Measurements from ENCODE around the gene TFEB. TPM values are rescaled to one million over a fixed set of nuclear protein-coding genes. Genes with fewer than 3 reads are reported as not detected.
A peak's percentile ranks its signal among the peaks of the same experiment; 100 is the strongest.

The TFEB gene
- total and polyA plus RNA-seq, 10 of the 15 experiments (the other 5 are each of a cell fraction or from before 2014, with no cell fraction given) = 0.84 to 108 (median 60.8) TPM

DNA sequence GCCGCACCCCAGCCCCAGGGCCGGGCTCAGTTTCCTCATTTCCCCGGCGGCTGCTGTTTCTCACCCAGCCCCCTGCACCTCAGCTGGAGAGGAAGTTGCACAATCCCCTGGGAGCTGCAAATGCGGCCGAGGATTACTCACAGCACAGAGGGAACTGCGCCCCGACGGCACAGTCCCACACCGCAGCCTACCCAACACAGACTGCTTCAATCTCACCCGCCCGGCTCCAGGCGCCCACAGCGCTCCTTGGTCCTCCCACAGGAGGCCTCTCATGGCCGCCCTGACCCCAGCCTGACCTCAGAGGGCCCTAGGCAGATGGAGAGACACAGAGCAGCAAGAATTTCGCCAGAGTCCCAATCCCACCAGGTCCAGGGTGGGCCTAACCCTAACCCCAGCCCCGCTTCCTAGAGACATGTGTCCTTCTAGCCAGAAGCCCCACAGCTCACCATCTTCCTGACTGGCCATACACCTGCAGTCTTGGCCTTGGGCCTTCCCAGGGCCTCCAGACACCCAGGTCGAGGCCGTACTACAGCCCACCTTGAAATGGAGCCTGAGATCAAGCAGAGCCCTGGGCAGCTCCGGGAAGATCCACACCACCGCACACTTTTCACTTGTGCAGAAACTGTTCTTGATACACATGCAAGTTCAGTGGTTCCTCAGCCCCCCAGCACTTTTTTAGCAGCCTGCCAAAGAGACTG lies 11.7 kb downstream of the TFEB start (continued):
- TF ChIP-seq, protein P1, sequence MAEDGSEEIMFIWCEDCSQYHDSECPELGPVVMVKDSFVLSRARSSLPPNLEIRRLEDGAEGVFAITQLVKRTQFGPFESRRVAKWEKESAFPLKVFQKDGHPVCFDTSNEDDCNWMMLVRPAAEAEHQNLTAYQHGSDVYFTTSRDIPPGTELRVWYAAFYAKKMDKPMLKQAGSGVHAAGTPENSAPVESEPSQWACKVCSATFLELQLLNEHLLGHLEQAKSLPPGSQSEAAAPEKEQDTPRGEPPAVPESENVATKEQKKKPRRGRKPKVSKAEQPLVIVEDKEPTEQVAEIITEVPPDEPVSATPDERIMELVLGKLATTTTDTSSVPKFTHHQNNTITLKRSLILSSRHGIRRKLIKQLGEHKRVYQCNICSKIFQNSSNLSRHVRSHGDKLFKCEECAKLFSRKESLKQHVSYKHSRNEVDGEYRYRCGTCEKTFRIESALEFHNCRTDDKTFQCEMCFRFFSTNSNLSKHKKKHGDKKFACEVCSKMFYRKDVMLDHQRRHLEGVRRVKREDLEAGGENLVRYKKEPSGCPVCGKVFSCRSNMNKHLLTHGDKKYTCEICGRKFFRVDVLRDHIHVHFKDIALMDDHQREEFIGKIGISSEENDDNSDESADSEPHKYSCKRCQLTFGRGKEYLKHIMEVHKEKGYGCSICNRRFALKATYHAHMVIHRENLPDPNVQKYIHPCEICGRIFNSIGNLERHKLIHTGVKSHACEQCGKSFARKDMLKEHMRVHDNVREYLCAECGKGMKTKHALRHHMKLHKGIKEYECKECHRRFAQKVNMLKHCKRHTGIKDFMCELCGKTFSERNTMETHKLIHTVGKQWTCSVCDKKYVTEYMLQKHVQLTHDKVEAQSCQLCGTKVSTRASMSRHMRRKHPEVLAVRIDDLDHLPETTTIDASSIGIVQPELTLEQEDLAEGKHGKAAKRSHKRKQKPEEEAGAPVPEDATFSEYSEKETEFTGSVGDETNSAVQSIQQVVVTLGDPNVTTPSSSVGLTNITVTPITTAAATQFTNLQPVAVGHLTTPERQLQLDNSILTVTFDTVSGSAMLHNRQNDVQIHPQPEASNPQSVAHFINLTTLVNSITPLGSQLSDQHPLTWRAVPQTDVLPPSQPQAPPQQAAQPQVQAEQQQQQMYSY (CRISPR knock-in tag; IDR thresholded peaks at IDR 0.05) = no peak
- TF ChIP-seq, protein P2, sequence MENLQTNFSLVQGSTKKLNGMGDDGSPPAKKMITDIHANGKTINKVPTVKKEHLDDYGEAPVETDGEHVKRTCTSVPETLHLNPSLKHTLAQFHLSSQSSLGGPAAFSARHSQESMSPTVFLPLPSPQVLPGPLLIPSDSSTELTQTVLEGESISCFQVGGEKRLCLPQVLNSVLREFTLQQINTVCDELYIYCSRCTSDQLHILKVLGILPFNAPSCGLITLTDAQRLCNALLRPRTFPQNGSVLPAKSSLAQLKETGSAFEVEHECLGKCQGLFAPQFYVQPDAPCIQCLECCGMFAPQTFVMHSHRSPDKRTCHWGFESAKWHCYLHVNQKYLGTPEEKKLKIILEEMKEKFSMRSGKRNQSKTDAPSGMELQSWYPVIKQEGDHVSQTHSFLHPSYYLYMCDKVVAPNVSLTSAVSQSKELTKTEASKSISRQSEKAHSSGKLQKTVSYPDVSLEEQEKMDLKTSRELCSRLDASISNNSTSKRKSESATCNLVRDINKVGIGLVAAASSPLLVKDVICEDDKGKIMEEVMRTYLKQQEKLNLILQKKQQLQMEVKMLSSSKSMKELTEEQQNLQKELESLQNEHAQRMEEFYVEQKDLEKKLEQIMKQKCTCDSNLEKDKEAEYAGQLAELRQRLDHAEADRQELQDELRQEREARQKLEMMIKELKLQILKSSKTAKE (IDR thresholded peaks at IDR 0.05; ENCODE audit: low read depth, poor library complexity, severe bottlenecking) = peak; percentile 88
- TF ChIP-seq ZNF217 (IDR thresholded peaks at IDR 0.05) (peak; percentile 50; the same call in 1 of the 2 replicates), NFIC (IDR thresholded peaks at IDR 0.05; ENCODE audit: low read depth, low read length) (no peak; the same call in 1 of the 2 replicates), SIX5 (IDR thresholded peaks at IDR 0.05; ENCODE audit: low read depth, low read length, severe bottlenecking) (no peak), YBX1 (IDR thresholded peaks at IDR 0.05) (peak; percentile 87), FOXK2 (IDR thresholded peaks at IDR 0.05) (no peak), LARP7 (IDR thresholded peaks at IDR 0.05) (peak; percentile 58; the same call in 1 of the 2 replicates)
- TF ChIP-seq, protein P3, sequence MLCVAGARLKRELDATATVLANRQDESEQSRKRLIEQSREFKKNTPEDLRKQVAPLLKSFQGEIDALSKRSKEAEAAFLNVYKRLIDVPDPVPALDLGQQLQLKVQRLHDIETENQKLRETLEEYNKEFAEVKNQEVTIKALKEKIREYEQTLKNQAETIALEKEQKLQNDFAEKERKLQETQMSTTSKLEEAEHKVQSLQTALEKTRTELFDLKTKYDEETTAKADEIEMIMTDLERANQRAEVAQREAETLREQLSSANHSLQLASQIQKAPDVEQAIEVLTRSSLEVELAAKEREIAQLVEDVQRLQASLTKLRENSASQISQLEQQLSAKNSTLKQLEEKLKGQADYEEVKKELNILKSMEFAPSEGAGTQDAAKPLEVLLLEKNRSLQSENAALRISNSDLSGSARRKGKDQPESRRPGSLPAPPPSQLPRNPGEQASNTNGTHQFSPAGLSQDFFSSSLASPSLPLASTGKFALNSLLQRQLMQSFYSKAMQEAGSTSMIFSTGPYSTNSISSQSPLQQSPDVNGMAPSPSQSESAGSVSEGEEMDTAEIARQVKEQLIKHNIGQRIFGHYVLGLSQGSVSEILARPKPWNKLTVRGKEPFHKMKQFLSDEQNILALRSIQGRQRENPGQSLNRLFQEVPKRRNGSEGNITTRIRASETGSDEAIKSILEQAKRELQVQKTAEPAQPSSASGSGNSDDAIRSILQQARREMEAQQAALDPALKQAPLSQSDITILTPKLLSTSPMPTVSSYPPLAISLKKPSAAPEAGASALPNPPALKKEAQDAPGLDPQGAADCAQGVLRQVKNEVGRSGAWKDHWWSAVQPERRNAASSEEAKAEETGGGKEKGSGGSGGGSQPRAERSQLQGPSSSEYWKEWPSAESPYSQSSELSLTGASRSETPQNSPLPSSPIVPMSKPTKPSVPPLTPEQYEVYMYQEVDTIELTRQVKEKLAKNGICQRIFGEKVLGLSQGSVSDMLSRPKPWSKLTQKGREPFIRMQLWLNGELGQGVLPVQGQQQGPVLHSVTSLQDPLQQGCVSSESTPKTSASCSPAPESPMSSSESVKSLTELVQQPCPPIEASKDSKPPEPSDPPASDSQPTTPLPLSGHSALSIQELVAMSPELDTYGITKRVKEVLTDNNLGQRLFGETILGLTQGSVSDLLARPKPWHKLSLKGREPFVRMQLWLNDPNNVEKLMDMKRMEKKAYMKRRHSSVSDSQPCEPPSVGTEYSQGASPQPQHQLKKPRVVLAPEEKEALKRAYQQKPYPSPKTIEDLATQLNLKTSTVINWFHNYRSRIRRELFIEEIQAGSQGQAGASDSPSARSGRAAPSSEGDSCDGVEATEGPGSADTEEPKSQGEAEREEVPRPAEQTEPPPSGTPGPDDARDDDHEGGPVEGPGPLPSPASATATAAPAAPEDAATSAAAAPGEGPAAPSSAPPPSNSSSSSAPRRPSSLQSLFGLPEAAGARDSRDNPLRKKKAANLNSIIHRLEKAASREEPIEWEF (IDR thresholded peaks at IDR 0.05; ENCODE audit: insufficient replicate concordance, low read depth, low read length) = peak; percentile 96
- TF ChIP-seq, protein P4, sequence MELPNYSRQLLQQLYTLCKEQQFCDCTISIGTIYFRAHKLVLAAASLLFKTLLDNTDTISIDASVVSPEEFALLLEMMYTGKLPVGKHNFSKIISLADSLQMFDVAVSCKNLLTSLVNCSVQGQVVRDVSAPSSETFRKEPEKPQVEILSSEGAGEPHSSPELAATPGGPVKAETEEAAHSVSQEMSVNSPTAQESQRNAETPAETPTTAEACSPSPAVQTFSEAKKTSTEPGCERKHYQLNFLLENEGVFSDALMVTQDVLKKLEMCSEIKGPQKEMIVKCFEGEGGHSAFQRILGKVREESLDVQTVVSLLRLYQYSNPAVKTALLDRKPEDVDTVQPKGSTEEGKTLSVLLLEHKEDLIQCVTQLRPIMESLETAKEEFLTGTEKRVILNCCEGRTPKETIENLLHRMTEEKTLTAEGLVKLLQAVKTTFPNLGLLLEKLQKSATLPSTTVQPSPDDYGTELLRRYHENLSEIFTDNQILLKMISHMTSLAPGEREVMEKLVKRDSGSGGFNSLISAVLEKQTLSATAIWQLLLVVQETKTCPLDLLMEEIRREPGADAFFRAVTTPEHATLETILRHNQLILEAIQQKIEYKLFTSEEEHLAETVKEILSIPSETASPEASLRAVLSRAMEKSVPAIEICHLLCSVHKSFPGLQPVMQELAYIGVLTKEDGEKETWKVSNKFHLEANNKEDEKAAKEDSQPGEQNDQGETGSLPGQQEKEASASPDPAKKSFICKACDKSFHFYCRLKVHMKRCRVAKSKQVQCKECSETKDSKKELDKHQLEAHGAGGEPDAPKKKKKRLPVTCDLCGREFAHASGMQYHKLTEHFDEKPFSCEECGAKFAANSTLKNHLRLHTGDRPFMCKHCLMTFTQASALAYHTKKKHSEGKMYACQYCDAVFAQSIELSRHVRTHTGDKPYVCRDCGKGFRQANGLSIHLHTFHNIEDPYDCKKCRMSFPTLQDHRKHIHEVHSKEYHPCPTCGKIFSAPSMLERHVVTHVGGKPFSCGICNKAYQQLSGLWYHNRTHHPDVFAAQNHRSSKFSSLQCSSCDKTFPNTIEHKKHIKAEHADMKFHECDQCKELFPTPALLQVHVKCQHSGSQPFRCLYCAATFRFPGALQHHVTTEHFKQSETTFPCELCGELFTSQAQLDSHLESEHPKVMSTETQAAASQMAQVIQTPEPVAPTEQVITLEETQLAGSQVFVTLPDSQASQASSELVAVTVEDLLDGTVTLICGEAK (IDR thresholded peaks at IDR 0.05; ENCODE audit: borderline replicate concordance) = no peak
- TF ChIP-seq, protein P5, sequence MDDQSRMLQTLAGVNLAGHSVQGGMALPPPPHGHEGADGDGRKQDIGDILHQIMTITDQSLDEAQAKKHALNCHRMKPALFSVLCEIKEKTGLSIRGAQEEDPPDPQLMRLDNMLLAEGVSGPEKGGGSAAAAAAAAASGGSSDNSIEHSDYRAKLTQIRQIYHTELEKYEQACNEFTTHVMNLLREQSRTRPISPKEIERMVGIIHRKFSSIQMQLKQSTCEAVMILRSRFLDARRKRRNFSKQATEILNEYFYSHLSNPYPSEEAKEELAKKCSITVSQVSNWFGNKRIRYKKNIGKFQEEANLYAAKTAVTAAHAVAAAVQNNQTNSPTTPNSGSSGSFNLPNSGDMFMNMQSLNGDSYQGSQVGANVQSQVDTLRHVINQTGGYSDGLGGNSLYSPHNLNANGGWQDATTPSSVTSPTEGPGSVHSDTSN (IDR thresholded peaks at IDR 0.05; ENCODE audit: insufficient replicate concordance, low read depth, low read length) = no peak

All from GM12878 (cell line).